RWPE2 (cell line): Measurements from ENCODE around the gene SLC9A9.

Source experiments
- ATAC-seq: fragments of 200-7000 bp; cut with Tn5 transposase; 3 replicates; pipeline ENCODE4 v1.9.1; 2021; ENCODE audit warnings: low read depth
- DNase-seq: peaks from one replicate; pipeline ENCODE4 v3.0.0-alpha.2; 2020; ENCODE audit warnings: low spot score
- H3K27ac ChIP-seq: fragments of 450-650 bp; 2 replicates; pipeline ENCODE4 v1.5.1; 2017; ENCODE audit warnings: mild to moderate bottlenecking; ENCODE audit not compliant: poor library complexity, severe bottlenecking
- H3K27me3 ChIP-seq: fragments of 250-450 bp; sonication (Bioruptor Pico); 2 replicates; pipeline ENCODE4 v1.5.1; 2021; ENCODE audit warnings: mild to moderate bottlenecking, moderate library complexity; ENCODE audit not compliant: insufficient read depth, poor library complexity, severe bottlenecking
- H3K36me3 ChIP-seq: fragments of 250-450 bp; sonication (Bioruptor Pico); 2 replicates; pipeline ENCODE4 v1.5.1; 2020; ENCODE audit warnings: low read depth, mild to moderate bottlenecking, moderate library complexity
- H3K4me1 ChIP-seq: fragments of 250-450 bp; sonication (Bioruptor Pico); 2 replicates; pipeline ENCODE4 v1.5.1; 2021; ENCODE audit warnings: mild to moderate bottlenecking, moderate library complexity; ENCODE audit not compliant: insufficient read depth, poor library complexity, severe bottlenecking
- H3K4me3 ChIP-seq: fragments of 250-450 bp; sonication (Bioruptor Pico); 2 replicates; pipeline ENCODE4 v1.5.1; 2021; ENCODE audit warnings: mild to moderate bottlenecking, moderate library complexity; ENCODE audit not compliant: severe bottlenecking
- H3K9me3 ChIP-seq: fragments of 250-450 bp; sonication (Bioruptor Pico); 2 replicates; pipeline ENCODE4 v1.5.1; 2021; ENCODE audit warnings: mild to moderate bottlenecking, moderate library complexity; ENCODE audit not compliant: severe bottlenecking
- CTCF ChIP-seq: fragments of 450-650 bp; IDR thresholded peaks from one replicate; pipeline ENCODE4 v1.5.1; 2017; ENCODE audit warnings: mild to moderate bottlenecking, moderate library complexity; ENCODE audit not compliant: poor library complexity, severe bottlenecking

Gene SLC9A9

DNA sequence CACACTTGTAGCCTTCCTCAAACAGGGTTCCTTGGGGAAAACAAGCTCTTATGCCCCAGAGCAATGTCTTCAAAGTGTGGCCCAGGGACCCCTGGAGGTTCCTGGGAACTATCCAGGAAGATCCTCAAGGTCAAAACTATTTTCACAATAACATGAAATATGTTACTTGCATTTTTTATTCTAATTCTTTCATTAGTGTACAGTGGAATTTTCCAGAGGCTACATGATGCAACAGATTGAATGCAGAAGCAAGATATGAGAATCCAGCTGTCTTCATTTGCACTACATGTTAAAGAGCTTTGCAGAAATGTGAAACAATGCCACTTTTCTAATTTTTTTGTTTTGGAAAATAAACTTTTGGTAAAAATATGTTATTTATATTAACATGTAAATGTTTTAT, 190.9 kb downstream of the SLC9A9 start:
- no peak for DNase-seq
- no peaks in the 10 kb centered on the region for H3K9me3 ChIP-seq
- H3K36me3 ChIP-seq = no peaks in the 10 kb centered on the region
- no peak for TF ChIP-seq CTCF
- peaks cover 6% of the 10 kb centered on the region for H3K4me1 ChIP-seq
- H3K4me3 ChIP-seq = no peak overlapping the region
- no peak for ATAC-seq
- H3K27ac ChIP-seq = no peak overlapping the region
- H3K27me3 ChIP-seq = no peaks in the 10 kb centered on the region

DNA sequence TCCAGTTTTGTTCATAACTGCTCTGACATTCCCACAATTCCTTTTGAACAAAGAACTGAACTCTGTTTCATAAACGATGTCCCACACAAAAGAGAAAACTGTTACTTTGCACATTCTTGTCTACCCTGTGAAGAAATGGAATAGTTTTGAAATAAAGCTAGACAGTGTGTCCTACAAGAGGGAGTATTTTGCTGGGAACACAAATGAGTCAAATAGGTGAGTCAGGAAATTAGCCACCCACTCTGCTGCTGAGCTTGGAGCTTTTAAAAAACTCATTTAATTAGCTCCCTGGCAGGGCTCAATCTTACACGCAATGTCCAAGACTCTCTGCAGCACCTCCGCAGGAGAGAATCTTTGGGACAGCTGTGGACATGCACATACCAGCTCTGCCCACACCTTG, 193.4 kb downstream of the SLC9A9 start:
- no peak overlapping the region for H3K4me3 ChIP-seq
- no peak for TF ChIP-seq CTCF
- H3K36me3 ChIP-seq = no peaks in the 10 kb centered on the region
- H3K4me1 ChIP-seq = peaks cover 6% of the 10 kb centered on the region
- no peaks in the 10 kb centered on the region for H3K27me3 ChIP-seq
- no peaks in the 10 kb centered on the region for H3K9me3 ChIP-seq
- peak; percentile 83 for ATAC-seq
- no peak for DNase-seq
- no peak overlapping the region for H3K27ac ChIP-seq

GRCh38 chr3:143653935-143654334, 194.3 kb downstream of the SLC9A9 start:
- H3K27ac ChIP-seq = no peak overlapping the region
- H3K36me3 ChIP-seq = no peaks in the 10 kb centered on the region
- TF ChIP-seq CTCF = no peak
- H3K4me1 ChIP-seq = peaks cover 6% of the 10 kb centered on the region
- no peaks in the 10 kb centered on the region for H3K27me3 ChIP-seq
- ATAC-seq (no peak), DNase-seq (no peak)
- no peaks in the 10 kb centered on the region for H3K9me3 ChIP-seq
- no peak overlapping the region for H3K4me3 ChIP-seq

DNA sequence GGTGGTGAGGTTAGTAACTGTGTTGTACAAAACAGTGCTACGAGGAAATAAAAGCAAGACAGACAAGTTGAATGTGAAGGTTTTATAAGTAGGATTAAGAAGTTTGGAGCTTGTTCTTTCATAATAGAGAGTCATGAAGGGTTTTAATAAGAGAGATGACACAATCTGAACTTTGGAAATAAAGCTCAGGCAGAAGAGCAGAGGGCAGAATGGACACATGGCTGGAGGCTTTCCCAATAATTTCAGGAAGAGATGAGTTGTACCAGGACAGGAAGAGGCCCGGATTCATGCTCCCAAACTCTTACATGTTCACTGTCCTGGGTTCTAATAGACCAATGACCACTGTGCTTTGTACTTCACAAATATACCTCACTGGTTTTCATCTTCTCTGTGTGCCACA, 194.8 kb downstream of the SLC9A9 start:
- no peak overlapping the region for H3K4me3 ChIP-seq
- DNase-seq (no peak), ATAC-seq (no peak)
- no peaks in the 10 kb centered on the region for H3K9me3 ChIP-seq
- H3K27ac ChIP-seq = no peak overlapping the region
- no peaks in the 10 kb centered on the region for H3K36me3 ChIP-seq
- no peak for TF ChIP-seq CTCF
- peaks cover 6% of the 10 kb centered on the region for H3K4me1 ChIP-seq
- no peaks in the 10 kb centered on the region for H3K27me3 ChIP-seq

DNA sequence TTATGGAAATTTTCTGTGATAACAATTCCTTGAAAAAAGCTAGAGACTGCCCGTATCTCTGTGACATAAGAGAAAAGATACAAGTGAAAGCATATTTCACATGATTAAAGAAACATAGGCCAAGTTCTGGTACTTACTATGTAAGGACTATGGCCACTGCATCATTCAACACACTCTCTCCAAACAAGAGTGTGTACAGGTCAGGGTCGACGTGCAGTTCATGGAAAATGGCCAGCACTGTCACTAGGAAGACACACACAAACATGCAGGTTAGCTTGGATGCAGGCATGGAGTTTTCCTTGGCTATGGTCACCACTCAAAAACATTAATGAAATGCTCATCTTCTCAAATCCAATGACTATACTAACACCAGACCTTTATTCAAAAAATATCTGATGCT, 196.2 kb downstream of the SLC9A9 start:
- H3K36me3 ChIP-seq = no peaks in the 10 kb centered on the region

More for the DNA sequence above, 196.2 kb downstream of the SLC9A9 start:
- ATAC-seq (no peak), DNase-seq (no peak)
- Histone ChIP-seq H3K4me1 (peaks cover 6% of the 10 kb centered on the region), H3K4me3 (no peak overlapping the region), H3K27ac (no peak overlapping the region), H3K9me3 (no peaks in the 10 kb centered on the region), H3K27me3 (no peaks in the 10 kb centered on the region)
- no peak for TF ChIP-seq CTCF
